CD4-positive, alpha-beta memory T cell (primary cell): Measurements from ENCODE around the gene PEMT. TPM values are rescaled to one million over a fixed set of nuclear protein-coding genes. Genes with fewer than 3 reads are reported as not detected.
A peak's percentile ranks its signal among the peaks of the same experiment; 100 is the strongest.

Source experiments
- CTCF ChIA-PET: fragments of 350-600 bp; sonication (Branson Sonifier 250); formaldehyde crosslinking; loops from one replicate; lab custom pipeline; 2021; ENCODE audit warnings: inconsistent platforms; ENCODE audit not compliant: partially characterized antibody; lab: Charles Lee
- POLR2A ChIA-PET: fragments of 350-600 bp; sonication (Branson Sonifier 250); formaldehyde crosslinking; loops from one replicate; lab custom pipeline; 2021; ENCODE audit not compliant: partially characterized antibody; lab: Charles Lee
- DNase-seq, 5 donors: peaks; one replicate each; pipeline versions ENCODE4 v3.0.0 to v3.0.0-alpha.2; 2020 to 2022; ENCODE audit warnings: mixed read lengths in 1 of 5
- H3K27ac ChIP-seq: one replicate; pipeline ENCODE4 v1.7.0; 2013; ENCODE audit warnings: low read depth, low read length
- H3K27me3 ChIP-seq: 2 replicates; pipeline ENCODE4 v1.7.0; 2013; ENCODE audit warnings: mild to moderate bottlenecking, low read length, moderate library complexity; ENCODE audit not compliant: insufficient read depth
- H3K36me3 ChIP-seq: 2 replicates; pipeline ENCODE4 v1.7.0; 2013; ENCODE audit warnings: mild to moderate bottlenecking, low read length, moderate library complexity; ENCODE audit not compliant: insufficient read depth
- H3K4me1 ChIP-seq: 2 replicates; pipeline ENCODE4 v1.7.0; 2013; ENCODE audit warnings: mild to moderate bottlenecking, low read length, moderate library complexity; ENCODE audit not compliant: insufficient read depth
- H3K4me3 ChIP-seq, 2 donors: one replicate each; pipeline ENCODE4 v1.7.0; 2013; ENCODE audit warnings: low read length in 2 of 2, mild to moderate bottlenecking in 1 of 2
- H3K9me3 ChIP-seq, 2 donors: one replicate each; pipeline ENCODE4 v1.7.0; 2013; ENCODE audit warnings: low read length in 2 of 2, control low read depth in 1 of 2; ENCODE audit not compliant: control insufficient read depth in 1 of 2
- H3K27ac Mint-ChIP-seq, 7 donors: one replicate each; pipeline ENCODE4 v1.8.0; 2020 to 2021; ENCODE audit warnings: mixed read lengths in 7 of 7, mild to moderate bottlenecking in 6 of 7, inconsistent platforms in 3 of 7, moderate library complexity in 3 of 7
- H3K27me3 Mint-ChIP-seq, 2 donors: one replicate each; pipeline ENCODE4 v1.8.0; 2020 to 2021; ENCODE audit warnings: mixed read lengths in 2 of 2
- H3K36me3 Mint-ChIP-seq, 2 donors: one replicate each; pipeline ENCODE4 v1.8.0; 2020 to 2021; ENCODE audit warnings: mixed read lengths in 2 of 2, inconsistent platforms in 1 of 2, mild to moderate bottlenecking in 1 of 2
- H3K4me1 Mint-ChIP-seq, 4 donors: one replicate each; pipeline ENCODE4 v1.8.0; 2020 to 2021; ENCODE audit warnings: mixed read lengths in 4 of 4, mild to moderate bottlenecking in 1 of 4
- H3K4me3 Mint-ChIP-seq, 8 donors: one replicate each; pipeline ENCODE4 v1.8.0; 2020 to 2021; ENCODE audit warnings: mixed read lengths in 8 of 8, mild to moderate bottlenecking in 7 of 8, moderate library complexity in 6 of 8, inconsistent platforms in 3 of 8
- H3K9me3 Mint-ChIP-seq, 8 donors: one replicate each; pipeline ENCODE4 v1.8.0; 2020 to 2021; ENCODE audit warnings: mixed read lengths in 8 of 8, mild to moderate bottlenecking in 5 of 8, inconsistent platforms in 3 of 8, moderate library complexity in 1 of 8
- intact Hi-C: fragments of 100-400 bp; cut with micrococcal nuclease; formaldehyde crosslinking; loops from one replicate; pipeline ENCODE4 v1.15.1; 2023
- polyA plus RNA-seq, 2 donors: library from polyadenylated mRNA; unstranded; fragments of 300-500 nt; fragmentation: Illumina TruSeq; gene quantifications; one replicate each; pipeline ENCODE4 v1.2.3, GENCODE V29; 2021
- total RNA-seq, 2 experiments: library from RNA; stranded (reverse); gene quantifications; one replicate each; pipeline ENCODE4 v1.2.3, GENCODE V29; 2021

The PEMT gene
- total and polyA plus RNA-seq, 4 experiments from 2014 or later: 11.6 to 39.0 (median 19.5) TPM

DNA sequence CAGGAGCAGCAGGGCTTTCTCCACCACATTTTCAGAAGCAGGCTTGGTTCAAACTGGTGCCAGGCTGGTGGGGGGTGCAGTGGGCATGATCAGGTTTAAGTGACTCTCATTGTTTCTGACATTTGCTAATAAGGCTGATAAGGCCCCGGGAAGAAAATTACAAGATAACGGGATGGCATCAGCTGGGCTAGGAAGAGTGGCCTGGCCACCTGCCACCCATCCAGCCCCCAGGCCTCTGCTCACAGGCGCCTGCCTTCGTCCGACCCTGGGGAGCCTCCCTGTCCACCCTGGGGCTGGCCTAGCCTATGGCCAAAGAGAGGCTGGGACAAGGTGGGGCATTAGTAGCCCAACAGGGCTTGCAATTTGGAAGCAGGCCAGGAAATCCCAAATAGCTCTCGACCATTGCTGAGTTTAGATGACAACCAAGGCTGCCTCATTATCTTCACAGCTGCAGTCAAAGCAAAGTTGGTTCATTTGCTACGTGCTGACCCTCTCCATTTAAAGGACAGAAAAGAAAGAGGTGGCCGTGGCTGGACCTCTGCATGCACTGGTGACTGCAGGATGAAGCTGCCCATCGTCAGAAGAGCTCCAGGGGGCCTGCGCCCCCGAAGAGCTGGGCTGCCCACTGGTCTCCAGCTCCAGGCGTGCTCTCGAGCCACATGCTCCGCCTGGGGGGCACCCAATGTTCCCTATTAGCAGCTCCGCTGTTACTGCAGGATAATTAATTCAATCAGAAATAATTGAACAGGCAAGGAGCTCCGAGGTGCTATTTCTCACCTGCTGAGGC lies 44.9 kb downstream of the PEMT start:
- intact Hi-C loops: no loop called here
- Histone ChIP-seq H3K9me3 (no peaks in the 10 kb centered on the region), H3K36me3 (no peaks in the 10 kb centered on the region), H3K27me3 (no peaks in the 10 kb centered on the region), H3K4me3 (no peak overlapping the region), H3K4me1 (no peaks in the 10 kb centered on the region), H3K27ac (no peak overlapping the region)
- peak overlapping the region in 1 of 7 donors; percentile 49 for H3K27ac Mint-ChIP-seq
- H3K4me3 Mint-ChIP-seq: no peak overlapping the region
- H3K36me3 Mint-ChIP-seq: no peaks in the 10 kb centered on the region
- H3K9me3 Mint-ChIP-seq: no peaks in the 10 kb centered on the region
- ChIA-PET POLR2A (no interaction called here), CTCF (no interaction called here)
- H3K27me3 Mint-ChIP-seq: no peaks in the 10 kb centered on the region
- H3K4me1 Mint-ChIP-seq: no peaks in the 10 kb centered on the region
- DNase-seq: no peak

- Histone ChIP-seq H3K27ac (no peak overlapping the region), H3K27me3 (no peaks in the 10 kb centered on the region), H3K4me1 (no peaks in the 10 kb centered on the region), H3K36me3 (no peaks in the 10 kb centered on the region), H3K9me3 (no peaks in the 10 kb centered on the region), H3K4me3 (no peak overlapping the region)
- Mint-ChIP-seq H3K36me3 (no peaks in the 10 kb centered on the region), H3K27ac (peak overlapping the region in 1 of 7 donors; percentile 70), H3K9me3 (no peaks in the 10 kb centered on the region), H3K4me1 (no peaks in the 10 kb centered on the region), H3K4me3 (no peak overlapping the region), H3K27me3 (no peaks in the 10 kb centered on the region)
- intact Hi-C loops: no loop called here
- CTCF ChIA-PET: no interaction called here
- DNase-seq: no peak
- POLR2A ChIA-PET: no interaction called here
These were observed 45.5 kb downstream of the PEMT start for GRCh38 chr17:17545984-17546383.

DNA sequence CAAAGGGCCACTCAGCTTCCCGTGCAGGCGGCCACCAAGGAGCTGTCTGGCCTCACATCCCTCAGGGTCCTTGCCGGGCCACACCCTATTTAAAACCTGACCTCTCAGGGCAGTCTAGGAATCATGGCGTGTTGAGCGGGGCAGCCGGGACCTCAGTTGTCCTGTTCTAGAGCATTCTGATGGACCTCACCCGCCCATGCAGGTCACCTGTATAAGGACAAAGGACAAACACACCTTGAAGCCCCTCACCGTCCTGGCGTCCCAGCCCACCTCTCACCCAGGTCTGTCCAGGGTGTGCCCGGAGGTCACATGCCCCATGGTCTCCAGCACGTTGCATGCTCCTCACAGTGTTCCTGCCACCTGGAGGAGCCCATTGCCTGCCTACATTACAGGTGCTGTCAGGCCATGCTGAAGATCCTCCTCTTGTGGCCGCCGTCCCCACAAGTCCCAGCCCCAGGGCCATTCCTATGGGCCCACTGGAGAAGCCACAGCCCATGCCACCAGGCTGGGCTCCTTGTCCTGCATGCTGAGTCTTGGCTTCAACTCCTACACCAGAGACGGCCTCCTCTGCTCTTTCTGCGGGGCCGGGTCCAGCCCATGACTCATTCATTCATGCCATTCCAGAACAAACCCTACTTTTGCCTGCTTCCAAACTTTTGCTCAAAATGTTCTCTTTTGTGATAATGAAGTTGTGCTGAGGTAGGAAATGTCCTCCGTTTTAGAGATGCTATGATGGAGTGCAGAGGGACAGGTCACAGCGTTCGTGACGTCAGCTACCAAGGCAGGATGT lies 46.3 kb downstream of the PEMT start:
- CTCF ChIA-PET: no interaction called here
- Histone ChIP-seq H3K9me3 (no peaks in the 10 kb centered on the region), H3K36me3 (no peaks in the 10 kb centered on the region), H3K27me3 (no peaks in the 10 kb centered on the region), H3K27ac (no peak overlapping the region), H3K4me1 (no peaks in the 10 kb centered on the region), H3K4me3 (no peak overlapping the region)
- H3K27me3 Mint-ChIP-seq: no peaks in the 10 kb centered on the region
- intact Hi-C loops: no loop called here
- H3K4me1 Mint-ChIP-seq: no peaks in the 10 kb centered on the region
- DNase-seq: no peak
- POLR2A ChIA-PET: no interaction called here
- H3K27ac Mint-ChIP-seq: no peak overlapping the region
- no peak overlapping the region for H3K4me3 Mint-ChIP-seq
- H3K36me3 Mint-ChIP-seq: no peaks in the 10 kb centered on the region
- no peaks in the 10 kb centered on the region for H3K9me3 Mint-ChIP-seq

GRCh38 chr17:17542906-17543635 lies 48.4 kb downstream of the PEMT start:
- Histone ChIP-seq H3K27me3 (no peaks in the 10 kb centered on the region), H3K4me1 (no peaks in the 10 kb centered on the region), H3K27ac (no peak overlapping the region), H3K4me3 (no peak overlapping the region), H3K36me3 (no peaks in the 10 kb centered on the region), H3K9me3 (no peaks in the 10 kb centered on the region)
- H3K27me3 Mint-ChIP-seq: no peaks in the 10 kb centered on the region
- no peak overlapping the region for H3K27ac Mint-ChIP-seq
- CTCF ChIA-PET: interaction anchor here (1.3 kb wide), 1 partner anchor 70 kb away, joined by 3 read pairs; no protein-coding TSS in a partner anchor
- POLR2A ChIA-PET: no interaction called here
- intact Hi-C loops: no loop called here
- no peak overlapping the region for H3K4me3 Mint-ChIP-seq
- H3K4me1 Mint-ChIP-seq: no peaks in the 10 kb centered on the region
- H3K36me3 Mint-ChIP-seq: no peaks in the 10 kb centered on the region
- no peaks in the 10 kb centered on the region for H3K9me3 Mint-ChIP-seq
- DNase-seq: no peak

GRCh38 chr17:17541640-17542001 lies 49.9 kb downstream of the PEMT start:
- Histone ChIP-seq H3K27ac (no peak overlapping the region), H3K4me1 (no peaks in the 10 kb centered on the region), H3K36me3 (no peaks in the 10 kb centered on the region), H3K9me3 (no peaks in the 10 kb centered on the region), H3K27me3 (no peaks in the 10 kb centered on the region), H3K4me3 (no peak overlapping the region)
- Mint-ChIP-seq H3K27me3 (no peaks in the 10 kb centered on the region), H3K4me3 (no peak overlapping the region), H3K27ac (no peak overlapping the region), H3K9me3 (no peaks in the 10 kb centered on the region), H3K36me3 (no peaks in the 10 kb centered on the region), H3K4me1 (no peaks in the 10 kb centered on the region)
- DNase-seq: no peak
- intact Hi-C loops: no loop called here
- POLR2A ChIA-PET: interaction anchor here (0.7 kb wide), 1 partner anchor 170 kb away, joined by 3 read pairs; no protein-coding TSS in a partner anchor
- CTCF ChIA-PET: interaction anchor here (1.3 kb wide), 1 partner anchor 72 kb away, joined by 3 read pairs; no protein-coding TSS in a partner anchor

- no peaks in the 10 kb centered on the region for H3K4me1 Mint-ChIP-seq
- DNase-seq: no peak
These were observed 50.4 kb downstream of the PEMT start for GRCh38 chr17:17540935-17541639.

More at GRCh38 chr17:17540935-17541639, 50.4 kb downstream of the PEMT start:
- no peak overlapping the region for H3K4me3 Mint-ChIP-seq
- H3K36me3 ChIP-seq: no peaks in the 10 kb centered on the region
- H3K9me3 ChIP-seq: no peaks in the 10 kb centered on the region
- no peak overlapping the region for H3K4me3 ChIP-seq
- no peaks in the 10 kb centered on the region for H3K27me3 Mint-ChIP-seq
- POLR2A ChIA-PET: no interaction called here
- no peaks in the 10 kb centered on the region for H3K36me3 Mint-ChIP-seq
- H3K27me3 ChIP-seq: no peaks in the 10 kb centered on the region
- no peak overlapping the region for H3K27ac ChIP-seq
- no peaks in the 10 kb centered on the region for H3K9me3 Mint-ChIP-seq
- intact Hi-C loops: no loop called here
- H3K4me1 ChIP-seq: no peaks in the 10 kb centered on the region
- peak overlapping the region in 1 of 7 donors; percentile 5 for H3K27ac Mint-ChIP-seq
- CTCF ChIA-PET: interaction anchor here (1.3 kb wide), 1 partner anchor 72 kb away, joined by 3 read pairs; no protein-coding TSS in a partner anchor
